ENCODE data around the gene CDK18.

GRCh38 chr1:205565799-205566198 is 61.3 kb downstream of the CDK18 start:
- TF ChIP-seq POLR2AphosphoS5 (IDR thresholded peaks at IDR 0.05; ENCODE audit: low read depth, low read length): no peak
- TF ChIP-seq REST (IDR thresholded peaks at IDR 0.05; ENCODE audit: insufficient read depth in 1 of 2, low read depth in 2 of 2, low read length in 2 of 2): no peak

All from PFSK-1 (cell line).